CD4-positive, CD25-positive, alpha-beta regulatory T cell (primary cell): ENCODE data around the gene GNRHR. TPM values are rescaled to one million over a fixed set of nuclear protein-coding genes. Genes with fewer than 3 reads are reported as not detected.
"Not testable (repeated sequence)": the region's sequence is repeated elsewhere in the genome, so short reads cannot be mapped to it uniquely, and the experiment has no call there.

Source experiments
- ATAC-seq, 2 donors: fragments of 150-1000 bp; cut with Tn5 transposase; one replicate each; pipeline ENCODE4 v1.10.0; 2021; ENCODE audit warnings: low read depth in 2 of 2, moderate number of reproducible peaks in 2 of 2, moderate library complexity in 1 of 2
- DNase-seq, 3 donors: peaks; one replicate each; pipeline versions ENCODE4 v3.0.0 to v3.0.0-alpha.2; 2012 to 2022; ENCODE audit warnings: mixed read lengths in 1 of 3
- H3K27ac ChIP-seq: one replicate; pipeline ENCODE4 v1.7.0; 2013; ENCODE audit warnings: mild to moderate bottlenecking, low read length; ENCODE audit not compliant: insufficient read depth, poor library complexity, severe bottlenecking
- H3K27me3 ChIP-seq: one replicate; pipeline ENCODE4 v1.7.0; 2013; ENCODE audit warnings: low read length; ENCODE audit not compliant: control insufficient read depth, insufficient read depth
- H3K36me3 ChIP-seq: one replicate; pipeline ENCODE4 v1.7.0; 2013; ENCODE audit warnings: mild to moderate bottlenecking, low read length, moderate library complexity; ENCODE audit not compliant: control insufficient read depth, insufficient read depth
- H3K4me1 ChIP-seq: 2 replicates; pipeline ENCODE4 v1.7.0; 2013; ENCODE audit warnings: mild to moderate bottlenecking, low read length; ENCODE audit not compliant: insufficient read depth, control insufficient read depth, poor library complexity, severe bottlenecking
- H3K4me3 ChIP-seq: one replicate; pipeline ENCODE4 v1.7.0; 2013; ENCODE audit warnings: low read depth, mild to moderate bottlenecking, low read length, moderate library complexity
- H3K9me3 ChIP-seq, 2 experiments: 1 replicate in 1 of 2; 2 replicates in 1 of 2; pipeline ENCODE4 v1.7.0; 2013; ENCODE audit warnings: low read length in 2 of 2, mild to moderate bottlenecking in 1 of 2, moderate library complexity in 1 of 2; ENCODE audit not compliant: control insufficient read depth in 2 of 2
- H3K27ac Mint-ChIP-seq, 3 donors: one replicate each; pipeline ENCODE4 v1.8.0; 2020 to 2022; ENCODE audit warnings: mild to moderate bottlenecking in 3 of 3, mixed read lengths in 3 of 3, moderate library complexity in 2 of 3
- H3K27me3 Mint-ChIP-seq: one replicate; pipeline ENCODE4 v1.8.0; 2022; ENCODE audit warnings: mild to moderate bottlenecking, mixed read lengths
- H3K36me3 Mint-ChIP-seq: one replicate; pipeline ENCODE4 v1.8.0; 2020; ENCODE audit warnings: mixed read lengths
- H3K4me1 Mint-ChIP-seq, 4 donors: one replicate each; pipeline ENCODE4 v1.8.0; 2020 to 2022; ENCODE audit warnings: mixed read lengths in 4 of 4, mild to moderate bottlenecking in 1 of 4
- H3K4me3 Mint-ChIP-seq, 4 donors: one replicate each; pipeline ENCODE4 v1.8.0; 2020 to 2022; ENCODE audit warnings: mild to moderate bottlenecking in 4 of 4, mixed read lengths in 4 of 4, moderate library complexity in 3 of 4
- H3K9me3 Mint-ChIP-seq, 7 donors: one replicate each; pipeline ENCODE4 v1.8.0; 2020 to 2022; ENCODE audit warnings: mixed read lengths in 7 of 7, mild to moderate bottlenecking in 3 of 7, moderate library complexity in 2 of 7
- polyA plus RNA-seq, 4 donors: library from polyadenylated mRNA; unstranded; fragments of 300-500 nt; fragmentation: Illumina TruSeq; gene quantifications; one replicate each; pipeline ENCODE4 v1.2.3, GENCODE V29; 2021
- total RNA-seq: library from RNA; stranded (reverse); gene quantifications from one replicate; pipeline ENCODE4 v1.2.3, GENCODE V29; 2022

GNRHR gene
- total and polyA plus RNA-seq, 5 donors from 2014 or later = 0.13 to 0.16 TPM; not detected in 3

DNA sequence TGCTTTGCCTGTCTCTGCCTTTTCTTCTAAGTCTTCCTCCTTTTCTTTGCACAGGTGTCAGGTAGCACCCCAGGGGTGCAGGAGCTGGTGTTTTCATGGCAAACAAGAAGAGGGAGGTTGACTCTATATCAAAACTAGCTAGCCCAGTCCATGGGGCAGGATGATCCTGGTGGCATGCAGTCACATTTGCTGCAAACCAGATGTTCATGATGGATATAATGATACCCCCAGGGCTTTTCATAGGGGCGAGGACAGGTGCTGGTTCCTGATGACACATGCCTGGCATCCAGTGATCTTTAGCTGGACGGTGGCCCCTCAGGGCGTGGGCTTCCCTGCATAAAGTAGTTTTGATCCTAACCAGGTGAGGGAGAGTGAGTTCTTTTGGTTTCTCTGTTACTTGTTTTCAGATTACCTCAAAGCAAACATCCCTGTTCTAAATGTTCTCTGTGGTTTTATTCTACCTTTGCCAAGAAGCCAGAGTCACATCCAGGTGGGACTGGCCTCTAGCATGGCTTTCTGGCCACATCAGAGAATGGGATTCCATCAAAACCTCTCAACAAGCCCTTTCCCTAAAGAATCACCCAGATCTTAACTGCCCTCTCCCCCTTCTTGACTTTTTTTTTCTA, 42.1 kb downstream of the GNRHR start:
- peaks cover 8% of the 10 kb centered on the region for H3K36me3 ChIP-seq
- Mint-ChIP-seq H3K4me1 (peaks cover 24 to 41% (median 28%) of the 10 kb centered on the region in 4 donors), H3K36me3 (peaks cover 26% of the 10 kb centered on the region), H3K9me3 (peaks cover 0 to 4% (median 2%) of the 10 kb centered on the region in 7 donors), H3K27me3 (no peaks in the 10 kb centered on the region), H3K27ac (peak overlapping the region in 2 of 3 donors; percentile 46 to 59), H3K4me3 (no peak overlapping the region)
- DNase-seq (no peak), ATAC-seq (no peak)
- H3K4me1 ChIP-seq = no peaks in the 10 kb centered on the region
- peaks cover 2% of the 10 kb centered on the region in 2 experiments for H3K9me3 ChIP-seq
- no peak overlapping the region for H3K4me3 ChIP-seq
- no peaks in the 10 kb centered on the region for H3K27me3 ChIP-seq
- no peak overlapping the region for H3K27ac ChIP-seq

DNA sequence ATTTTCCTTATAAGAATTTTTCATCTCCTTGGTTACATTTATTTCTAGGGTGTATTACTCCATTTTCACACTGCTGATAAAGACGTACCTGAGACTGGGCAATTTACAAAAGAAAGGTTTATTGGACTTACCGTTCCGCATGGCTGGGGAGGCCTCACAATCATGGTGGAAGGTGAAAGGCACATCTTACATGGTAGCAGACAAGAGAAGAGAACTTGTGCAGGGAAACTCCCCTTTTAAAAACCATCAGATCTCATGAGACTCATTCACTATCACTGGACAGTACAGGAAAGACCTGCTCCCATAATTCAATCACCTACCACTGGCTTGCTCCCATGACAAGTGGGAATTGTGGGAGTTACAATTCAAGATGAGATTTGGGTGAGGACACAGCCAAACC, 47.5 kb downstream of the GNRHR start:
- H3K4me3 ChIP-seq, ATAC-seq, H3K27me3 ChIP-seq, H3K27me3 Mint-ChIP-seq, H3K27ac ChIP-seq, DNase-seq, H3K4me3 Mint-ChIP-seq: not testable (repeated sequence)
- Mint-ChIP-seq H3K36me3 (peaks cover 33% of the 10 kb centered on the region), H3K9me3 (peaks cover 0 to 22% (median 6%) of the 10 kb centered on the region in 7 donors), H3K4me1 (peaks cover 35 to 63% (median 47%) of the 10 kb centered on the region in 4 donors), H3K27ac (peak overlapping the region in 1 of 3 donors; percentile 32)
- Histone ChIP-seq H3K9me3 (peaks cover 11 to 13% of the 10 kb centered on the region in 2 experiments), H3K4me1 (peaks cover 10% of the 10 kb centered on the region), H3K36me3 (peaks cover 18% of the 10 kb centered on the region)

- Mint-ChIP-seq H3K9me3 (peaks cover 0 to 22% (median 6%) of the 10 kb centered on the region in 7 donors), H3K36me3 (peaks cover 25% of the 10 kb centered on the region), H3K4me3 (peak overlapping the region in 2 of 4 donors; percentile 0 to 13), H3K27ac (peak overlapping the region in 1 of 3 donors; percentile 9), H3K4me1 (peaks cover 41 to 67% (median 54%) of the 10 kb centered on the region in 4 donors), H3K27me3 (no peaks in the 10 kb centered on the region)
- peaks cover 11 to 13% of the 10 kb centered on the region in 2 experiments for H3K9me3 ChIP-seq
- DNase-seq (no peak), ATAC-seq (no peak)
- no peaks in the 10 kb centered on the region for H3K27me3 ChIP-seq
- H3K4me1 ChIP-seq = peaks cover 22% of the 10 kb centered on the region
- H3K36me3 ChIP-seq = peaks cover 18% of the 10 kb centered on the region
- H3K4me3 ChIP-seq = peak overlapping the region; percentile 16
- H3K27ac ChIP-seq = no peak overlapping the region
Observed at GRCh38 chr4:67704843-67705242, 49.3 kb downstream of the GNRHR start.

GRCh38 chr4:67702166-67702565, 52.0 kb downstream of the GNRHR start:
- DNase-seq = no peak
- Histone ChIP-seq H3K27me3 (no peaks in the 10 kb centered on the region), H3K9me3 (peaks cover 9 to 11% of the 10 kb centered on the region in 2 experiments), H3K4me3 (peak overlapping the region; percentile 97), H3K4me1 (peaks cover 41% of the 10 kb centered on the region), H3K36me3 (peaks cover 10% of the 10 kb centered on the region), H3K27ac (peak overlapping the region; percentile 82)
- Mint-ChIP-seq H3K36me3 (peaks cover 32% of the 10 kb centered on the region), H3K27ac (peak overlapping the region in 2 of 3 donors; percentile 28 to 99), H3K9me3 (peaks cover 0 to 20% (median 2%) of the 10 kb centered on the region in 7 donors), H3K4me3 (peak overlapping the region; percentile 97 to 98 (median 98)), H3K4me1 (peaks cover 47 to 74% (median 62%) of the 10 kb centered on the region in 4 donors), H3K27me3 (no peaks in the 10 kb centered on the region)
- no peak for ATAC-seq

DNA sequence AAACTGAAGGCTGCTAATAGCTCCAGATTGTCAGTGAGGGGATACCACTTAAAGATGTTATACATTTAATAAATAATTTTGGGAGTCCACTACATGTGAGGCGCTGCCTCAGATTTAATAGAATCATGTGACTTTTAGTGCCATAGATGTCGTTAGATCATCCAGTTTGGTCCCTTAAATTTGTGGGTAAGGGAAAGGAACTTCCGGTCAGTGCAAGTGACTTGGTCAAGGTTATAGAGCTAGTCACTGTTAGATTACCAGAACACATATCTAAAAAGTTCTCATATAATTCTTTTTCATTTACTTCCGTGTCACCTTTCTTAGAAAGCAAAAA, 52.7 kb downstream of the GNRHR start:
- H3K4me3 ChIP-seq = peak overlapping the region; percentile 97
- Mint-ChIP-seq H3K4me1 (peaks cover 46 to 75% (median 60%) of the 10 kb centered on the region in 4 donors), H3K9me3 (peaks cover 0 to 16% (median under 1%) of the 10 kb centered on the region in 7 donors), H3K4me3 (peak overlapping the region; percentile 97 to 98 (median 98)), H3K36me3 (peaks cover 29% of the 10 kb centered on the region), H3K27me3 (no peaks in the 10 kb centered on the region), H3K27ac (peak overlapping the region; percentile 99)
- H3K27ac ChIP-seq = peak overlapping the region; percentile 82
- DNase-seq (no peak), ATAC-seq (no peak)
- no peaks in the 10 kb centered on the region for H3K27me3 ChIP-seq
- peaks cover 41% of the 10 kb centered on the region for H3K4me1 ChIP-seq
- H3K36me3 ChIP-seq = peaks cover 4% of the 10 kb centered on the region
- peaks cover 5% of the 10 kb centered on the region in 2 experiments for H3K9me3 ChIP-seq

DNA sequence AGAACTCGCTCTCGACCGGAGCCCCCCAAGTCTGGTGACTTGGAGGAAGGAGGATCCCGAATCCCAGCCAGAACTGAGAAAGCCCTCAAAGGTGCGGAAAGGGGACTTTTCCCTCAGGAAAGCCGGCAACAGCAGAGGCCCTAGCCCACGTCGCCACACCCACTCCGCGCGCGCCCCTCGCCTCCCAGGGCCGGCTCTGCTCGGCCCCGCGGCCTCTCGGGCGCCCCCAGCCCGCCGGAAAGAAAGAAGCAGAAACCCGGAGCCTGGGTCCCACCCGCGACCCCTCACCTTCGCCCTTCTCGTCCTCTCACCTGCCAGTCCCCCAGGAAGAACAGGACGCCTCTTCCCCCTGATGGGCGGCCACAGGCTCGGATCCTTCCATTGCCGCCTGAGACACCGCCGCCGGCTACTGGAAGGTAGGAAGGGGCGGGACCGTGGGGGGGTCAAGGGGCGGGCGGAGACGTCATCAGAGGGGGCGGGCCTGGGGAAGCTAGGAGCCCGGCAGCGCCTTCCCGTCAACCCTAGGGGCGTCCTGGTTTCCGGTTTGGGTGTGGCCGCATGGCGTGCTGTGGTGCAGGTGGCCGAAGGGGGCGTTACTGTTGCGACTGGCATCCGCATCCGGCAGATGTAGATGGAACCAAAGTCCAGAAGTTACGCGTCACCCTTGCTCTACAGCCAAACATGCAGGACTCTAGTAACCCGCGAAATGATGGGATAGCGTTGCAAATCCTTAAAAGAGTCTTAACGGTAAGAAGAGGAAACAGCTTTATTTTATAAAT, 53.3 kb downstream of the GNRHR start, which contains the start of gene UBA6:
TSS of gene UBA6 (minus strand) at position 418 of the 779 bp plus-strand sequence. CDS start at position 382, 36 bp downstream.
- peaks cover 0 to 10% (median 0%) of the 10 kb centered on the region in 7 donors for H3K9me3 Mint-ChIP-seq
- peak within 1 kb of the TSS; percentile 97 to 98 (median 98) for H3K4me3 Mint-ChIP-seq
- DNase-seq = peak; percentile 92 to 97 (median 93)
- peak within 1 kb of the TSS; percentile 99 for H3K27ac Mint-ChIP-seq
- H3K4me1 ChIP-seq = peaks cover 41% of the 10 kb centered on the region
- H3K9me3 ChIP-seq = peaks cover 0 to 3% of the 10 kb centered on the region in 2 experiments
- peaks cover 3% of the 10 kb centered on the region for H3K36me3 ChIP-seq
- peak within 1 kb of the TSS; percentile 82 for H3K27ac ChIP-seq
- ATAC-seq = peak; percentile 97
- H3K36me3 Mint-ChIP-seq = peaks cover 25% of the 10 kb centered on the region
- peak within 1 kb of the TSS; percentile 97 for H3K4me3 ChIP-seq
- H3K4me1 Mint-ChIP-seq = peaks cover 48 to 75% (median 58%) of the 10 kb centered on the region in 4 donors
- H3K27me3 ChIP-seq = no peaks in the 10 kb centered on the region
- H3K27me3 Mint-ChIP-seq = no peaks in the 10 kb centered on the region

GRCh38 chr4:67700116-67700737, 54.0 kb downstream of the GNRHR start:
- H3K4me1 ChIP-seq = peaks cover 41% of the 10 kb centered on the region
- no peaks in the 10 kb centered on the region for H3K9me3 ChIP-seq
- no peak for ATAC-seq

More at GRCh38 chr4:67700116-67700737, 54.0 kb downstream of the GNRHR start:
- Mint-ChIP-seq H3K4me1 (peaks cover 53 to 74% (median 55%) of the 10 kb centered on the region in 4 donors), H3K4me3 (peak overlapping the region; percentile 97 to 98 (median 98)), H3K36me3 (peaks cover 23% of the 10 kb centered on the region), H3K9me3 (peaks cover 0 to 4% (median 0%) of the 10 kb centered on the region in 7 donors), H3K27me3 (no peaks in the 10 kb centered on the region), H3K27ac (peak overlapping the region; percentile 16 to 99 (median 99))
- DNase-seq = peak in 2 of 3 donors; percentile 32 to 66
- H3K27ac ChIP-seq = peak overlapping the region; percentile 82
- H3K4me3 ChIP-seq = peak overlapping the region; percentile 91
- no peaks in the 10 kb centered on the region for H3K27me3 ChIP-seq
- peaks cover 3% of the 10 kb centered on the region for H3K36me3 ChIP-seq
